GM12892 (cell line): ENCODE measurements around the gene TOPORS.

Experiments used
- POLR2A ChIP-seq: IDR thresholded peaks from 2 replicates; pipeline ENCODE4 v1.6.1; 2011; ENCODE audit warnings: low read depth, low read length, control low read depth
- POLR2AphosphoS5 ChIP-seq: IDR thresholded peaks from 2 replicates; pipeline ENCODE4 v1.6.1; 2011; ENCODE audit warnings: low read depth, low read length, control low read depth
- TAF1 ChIP-seq: IDR thresholded peaks from 2 replicates; pipeline ENCODE4 v1.6.1; 2011; ENCODE audit warnings: low read depth, mild to moderate bottlenecking, control low read depth, low read length, borderline replicate concordance

GRCh38 chr9:32572900-32573523 lies 20.6 kb upstream of the TOPORS start, which contains the start of gene NDUFB6:
- peak; percentile 87 for TF ChIP-seq POLR2A
- peak; percentile 93 for TF ChIP-seq POLR2AphosphoS5
- no peak for TF ChIP-seq TAF1
